Urinary bladder (tissue), 2 donors: ENCODE results near the gene DYNLRB1. TPM values are rescaled to one million over a fixed set of nuclear protein-coding genes. Genes with fewer than 3 reads are reported as not detected.

Experiments used
- polyA plus RNA-seq: library from polyadenylated mRNA; stranded (reverse); fragments of 200-250 nt; gene quantifications from one replicate; pipeline ENCODE4 v1.2.3, GENCODE V29; 2013
- small RNA-seq: library from RNA; depleted of rRNA; stranded (forward); fragments of <200 nt; gene quantifications from one replicate; pipeline ENCODE3, GENCODE V24; 2014
- total RNA-seq: library from RNA; depleted of rRNA; stranded (reverse); fragments of >200 nt; gene quantifications from one replicate; pipeline ENCODE4 v1.2.3, GENCODE V29; 2014
- donor health status: healthy.

The DYNLRB1 gene
- total and polyA plus RNA-seq, 2 donors = 36.2 to 248 TPM

Small RNA genes within 50 kb of the gene (small RNA-seq; reads per million reads assigned to genes)
- not detected for gene RF00019

Other genes starting within 250 kb of the DYNLRB1 start
- gene AHCY, start 213.1 kb upstream of the DYNLRB1 start, total RNA-seq = 37.4 TPM
- 104 TPM for gene AHCY, start 213.1 kb upstream of the DYNLRB1 start, polyA plus RNA-seq
- 113 TPM for gene ITCH, start 153.1 kb upstream of the DYNLRB1 start, total RNA-seq
- gene ITCH, start 153.1 kb upstream of the DYNLRB1 start, polyA plus RNA-seq = 19.8 TPM
- gene MAP1LC3A, start 42.3 kb downstream of the DYNLRB1 start, total RNA-seq = 11.4 TPM
- 88.4 TPM for gene MAP1LC3A, start 42.3 kb downstream of the DYNLRB1 start, polyA plus RNA-seq
- 17.3 TPM for gene PIGU, start 160.7 kb downstream of the DYNLRB1 start, total RNA-seq
- 19.1 TPM for gene PIGU, start 160.7 kb downstream of the DYNLRB1 start, polyA plus RNA-seq
- gene TP53INP2, start 187.9 kb downstream of the DYNLRB1 start, total RNA-seq = 5.8 TPM
- gene TP53INP2, start 187.9 kb downstream of the DYNLRB1 start, polyA plus RNA-seq = 47.1 TPM